Uterus (tissue), 2 donors: Measurements from ENCODE around the gene STARD8.

Experiments used
- CTCF ChIP-seq, 4 experiments: fragments of 200-600 bp in 2 of 4; fragments of 450-650 bp in 2 of 4; sonication (generic) in 2 of 4; IDR thresholded peaks; one replicate each; pipeline ENCODE4 v1.5.1; 2016 to 2019; ENCODE audit warnings: antibody characterized with exemption in 4 of 4, mild to moderate bottlenecking in 2 of 4, moderate library complexity in 1 of 4
- POLR2A ChIP-seq, 2 donors: fragments of 450-650 bp; IDR thresholded peaks; one replicate each; pipeline ENCODE4 v1.6.1; 2016; ENCODE audit warnings: antibody characterized with exemption in 2 of 2, mild to moderate bottlenecking in 1 of 2, moderate library complexity in 1 of 2

GRCh38 chrX:68732906-68733493 is 85.5 kb downstream of the STARD8 start:
- peak in 3 of 4 experiments; percentile 10 to 38 (median 27) for TF ChIP-seq CTCF (IDR thresholded peaks at IDR 0.05)
- no peak for TF ChIP-seq POLR2A (IDR thresholded peaks at IDR 0.05)
